Left ventricle myocardium inferior (tissue), 1 donor: Measurements from ENCODE around the gene GFRA4. TPM values are rescaled to one million over a fixed set of nuclear protein-coding genes. Genes with fewer than 3 reads are reported as not detected.

Source experiments
- DNase-seq: peaks from one replicate; pipeline ENCODE4 v3.0.0-alpha.2; 2020
- H3K27ac ChIP-seq: fragments of 200-600 bp; replicated peaks from 2 replicates; pipeline ENCODE4 v1.8.0; 2021
- H3K27me3 ChIP-seq: fragments of 200-600 bp; 2 replicates; pipeline ENCODE4 v1.8.0; 2021; ENCODE audit warnings: low read depth
- H3K36me3 ChIP-seq: fragments of 200-600 bp; 2 replicates; pipeline ENCODE4 v1.8.0; 2021
- H3K4me1 ChIP-seq: fragments of 200-600 bp; 2 replicates; pipeline ENCODE4 v1.8.0; 2021
- H3K4me3 ChIP-seq: fragments of 200-600 bp; 2 replicates; pipeline ENCODE4 v1.8.0; 2021; ENCODE audit warnings: mild to moderate bottlenecking, moderate library complexity
- H3K9me3 ChIP-seq: fragments of 200-600 bp; replicated peaks from 2 replicates; pipeline ENCODE4 v1.8.0; 2021
- intact Hi-C: fragments of 100-400 bp; cut with micrococcal nuclease; formaldehyde crosslinking; loops from one replicate; pipeline ENCODE4 v1.11.0; 2022
- total RNA-seq: library from RNA; stranded (reverse); fragmentation: NEBNext Ultra II Directional; extraction: Animal tissue kit (Norgen Biotek cat#: 25700); gene quantifications from one replicate; pipeline ENCODE4 v1.2.1, GENCODE V29; 2021
- TF ChIP-seq, protein P1 (sequence below): fragments of 200-600 bp; IDR thresholded peaks from 2 replicates; pipeline ENCODE4 v1.8.0; 2021; ENCODE audit warnings: antibody characterized with exemption, mild to moderate bottlenecking, borderline replicate concordance
- donor health status: DM: no; HTN: yes; CAD: no; lungs with severe emphysema.

The GFRA4 gene
- total RNA-seq, 1 donor from 2014 or later = not detected

- TF ChIP-seq, protein P1, sequence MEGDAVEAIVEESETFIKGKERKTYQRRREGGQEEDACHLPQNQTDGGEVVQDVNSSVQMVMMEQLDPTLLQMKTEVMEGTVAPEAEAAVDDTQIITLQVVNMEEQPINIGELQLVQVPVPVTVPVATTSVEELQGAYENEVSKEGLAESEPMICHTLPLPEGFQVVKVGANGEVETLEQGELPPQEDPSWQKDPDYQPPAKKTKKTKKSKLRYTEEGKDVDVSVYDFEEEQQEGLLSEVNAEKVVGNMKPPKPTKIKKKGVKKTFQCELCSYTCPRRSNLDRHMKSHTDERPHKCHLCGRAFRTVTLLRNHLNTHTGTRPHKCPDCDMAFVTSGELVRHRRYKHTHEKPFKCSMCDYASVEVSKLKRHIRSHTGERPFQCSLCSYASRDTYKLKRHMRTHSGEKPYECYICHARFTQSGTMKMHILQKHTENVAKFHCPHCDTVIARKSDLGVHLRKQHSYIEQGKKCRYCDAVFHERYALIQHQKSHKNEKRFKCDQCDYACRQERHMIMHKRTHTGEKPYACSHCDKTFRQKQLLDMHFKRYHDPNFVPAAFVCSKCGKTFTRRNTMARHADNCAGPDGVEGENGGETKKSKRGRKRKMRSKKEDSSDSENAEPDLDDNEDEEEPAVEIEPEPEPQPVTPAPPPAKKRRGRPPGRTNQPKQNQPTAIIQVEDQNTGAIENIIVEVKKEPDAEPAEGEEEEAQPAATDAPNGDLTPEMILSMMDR = no peak
- H3K9me3 ChIP-seq = no peaks in the 10 kb centered on the region
- no peaks in the 10 kb centered on the region for H3K27me3 ChIP-seq
- no peak overlapping the region for H3K4me3 ChIP-seq
- peaks cover 76% of the 10 kb centered on the region for H3K36me3 ChIP-seq
- no peak for DNase-seq
- intact Hi-C loops = no loop called here
- no peak overlapping the region for H3K27ac ChIP-seq
- H3K4me1 ChIP-seq = no peaks in the 10 kb centered on the region
Measured at GRCh38 chr20:3647473-3647872, 15.7 kb downstream of the GFRA4 start.

DNA sequence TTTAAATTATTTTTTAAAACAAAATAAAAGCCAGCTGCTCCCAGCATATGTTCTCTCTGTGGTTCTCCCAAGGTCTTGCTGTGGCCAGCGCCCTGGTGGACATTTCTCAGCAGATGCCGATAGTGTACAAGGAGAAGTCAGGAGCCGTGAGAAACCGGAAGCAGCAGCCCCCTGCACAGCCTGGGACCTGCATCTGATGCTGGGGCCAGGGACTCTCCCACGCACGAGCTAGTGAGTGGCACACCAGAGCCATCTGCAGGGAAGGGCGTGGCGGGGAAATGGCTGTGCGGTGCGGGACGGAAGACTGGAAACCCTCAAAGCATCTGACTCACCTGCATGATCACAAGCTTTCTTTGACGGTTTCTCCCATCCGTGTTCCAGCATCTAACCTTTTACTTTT is 16.5 kb downstream of the GFRA4 start:
- Histone ChIP-seq H3K27me3 (no peaks in the 10 kb centered on the region), H3K36me3 (peaks cover 82% of the 10 kb centered on the region), H3K27ac (no peak overlapping the region), H3K9me3 (no peaks in the 10 kb centered on the region), H3K4me3 (no peak overlapping the region), H3K4me1 (no peaks in the 10 kb centered on the region)
- DNase-seq = no peak
- TF ChIP-seq, protein P1 = no peak
- intact Hi-C loops = no loop called here

DNA sequence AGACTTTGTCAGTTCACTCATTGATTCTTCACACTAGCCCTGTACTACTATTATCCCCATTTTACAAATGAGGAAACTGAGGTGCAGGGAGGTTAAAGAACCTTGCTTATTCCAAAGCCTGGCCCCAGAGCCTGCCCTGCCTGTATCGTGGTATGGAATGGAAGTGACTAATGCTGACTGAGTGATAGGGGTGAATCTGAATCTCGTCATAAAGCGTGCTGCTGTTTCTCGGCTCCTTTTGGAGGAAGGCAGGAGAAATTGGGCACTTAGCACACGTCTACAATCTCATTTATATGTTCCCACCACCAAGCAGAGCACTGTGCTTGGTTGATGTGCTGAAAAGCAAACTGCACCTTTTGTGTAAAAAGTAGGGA is 17.1 kb downstream of the GFRA4 start:
- DNase-seq = no peak
- no peaks in the 10 kb centered on the region for H3K9me3 ChIP-seq
- intact Hi-C loops = no loop called here
- H3K4me1 ChIP-seq = no peaks in the 10 kb centered on the region
- H3K36me3 ChIP-seq = peaks cover 88% of the 10 kb centered on the region
- TF ChIP-seq, protein P1 = no peak
- no peak overlapping the region for H3K4me3 ChIP-seq
- no peak overlapping the region for H3K27ac ChIP-seq
- H3K27me3 ChIP-seq = no peaks in the 10 kb centered on the region

- Histone ChIP-seq H3K36me3 (peaks cover 94% of the 10 kb centered on the region), H3K27ac (no peak overlapping the region), H3K4me1 (no peaks in the 10 kb centered on the region), H3K4me3 (no peak overlapping the region), H3K9me3 (no peaks in the 10 kb centered on the region), H3K27me3 (no peaks in the 10 kb centered on the region)
- intact Hi-C loops = no loop called here
- no peak for DNase-seq
- TF ChIP-seq, protein P1 = no peak
Measured at GRCh38 chr20:3645309-3646066, 17.7 kb downstream of the GFRA4 start.

GRCh38 chr20:3640259-3640658 is 22.9 kb downstream of the GFRA4 start:
- Histone ChIP-seq H3K27me3 (no peaks in the 10 kb centered on the region), H3K36me3 (peaks cover 64% of the 10 kb centered on the region), H3K27ac (no peak overlapping the region), H3K4me1 (no peaks in the 10 kb centered on the region), H3K4me3 (no peak overlapping the region), H3K9me3 (no peaks in the 10 kb centered on the region)
- TF ChIP-seq, protein P1 = no peak
- intact Hi-C loops = no loop called here
- DNase-seq = no peak
